HUES48 (cell line): ENCODE measurements around the gene PLCXD3.

Experiments
- H3K27ac ChIP-seq: one replicate; pipeline ENCODE4 v1.7.0; 2013; ENCODE audit warnings: low read depth, low read length, inconsistent platforms
- H3K27me3 ChIP-seq: 2 replicates; pipeline ENCODE4 v1.6.1; 2013; ENCODE audit warnings: mild to moderate bottlenecking, low read length; ENCODE audit not compliant: control insufficient read depth, insufficient read depth
- H3K36me3 ChIP-seq: 2 replicates; pipeline ENCODE4 v1.6.1; 2013; ENCODE audit warnings: low read length; ENCODE audit not compliant: control insufficient read depth, insufficient read depth
- H3K4me1 ChIP-seq: 2 replicates; pipeline ENCODE4 v1.6.1; 2013; ENCODE audit warnings: mild to moderate bottlenecking, low read length; ENCODE audit not compliant: control insufficient read depth, insufficient read depth
- H3K4me3 ChIP-seq: 2 replicates; pipeline ENCODE4 v1.5.1; 2013; ENCODE audit warnings: mild to moderate bottlenecking, low read depth, low read length
- H3K9ac ChIP-seq: 2 replicates; pipeline ENCODE4 v1.6.1; 2013; ENCODE audit warnings: mild to moderate bottlenecking, low read depth, low read length, moderate library complexity
- H3K9me3 ChIP-seq: 2 replicates; pipeline ENCODE4 v1.6.1; 2013; ENCODE audit warnings: low read length; ENCODE audit not compliant: control insufficient read depth, insufficient read depth

Gene PLCXD3

GRCh38 chr5:41522193-41522786, 11.9 kb upstream of the PLCXD3 start:
- H3K4me1 ChIP-seq, result peaks cover 3% of the 10 kb centered on the region; the same call in 1 of the 2 replicates
- no peak overlapping the region for H3K9ac ChIP-seq
- no peak overlapping the region for H3K27ac ChIP-seq
- no peaks in the 10 kb centered on the region for H3K9me3 ChIP-seq
- no peaks in the 10 kb centered on the region for H3K36me3 ChIP-seq
- H3K4me3 ChIP-seq, result no peak overlapping the region
- no peaks in the 10 kb centered on the region for H3K27me3 ChIP-seq

- Histone ChIP-seq H3K9ac (no peak overlapping the region), H3K36me3 (no peaks in the 10 kb centered on the region), H3K9me3 (no peaks in the 10 kb centered on the region), H3K4me1 (peaks cover 3% of the 10 kb centered on the region; the same call in 1 of the 2 replicates), H3K27me3 (no peaks in the 10 kb centered on the region), H3K27ac (no peak overlapping the region), H3K4me3 (no peak overlapping the region)
Measured at GRCh38 chr5:41519801-41520200, 9.4 kb upstream of the PLCXD3 start.

- no peaks in the 10 kb centered on the region for H3K36me3 ChIP-seq
- no peak overlapping the region for H3K4me3 ChIP-seq
- H3K27ac ChIP-seq, result no peak overlapping the region
- H3K9me3 ChIP-seq, result no peaks in the 10 kb centered on the region
- no peak overlapping the region for H3K9ac ChIP-seq
- H3K27me3 ChIP-seq, result no peaks in the 10 kb centered on the region
- H3K4me1 ChIP-seq, result peaks cover 3% of the 10 kb centered on the region; the same call in 1 of the 2 replicates
Measured at GRCh38 chr5:41517909-41518308, 7.5 kb upstream of the PLCXD3 start.

GRCh38 chr5:41511241-41511640, 840 bp upstream of the PLCXD3 start:
- peaks cover 7% of the 10 kb centered on the region; the same call in 1 of the 2 replicates for H3K4me1 ChIP-seq
- H3K27ac ChIP-seq, result no peak overlapping the region
- H3K27me3 ChIP-seq, result peaks cover 45% of the 10 kb centered on the region
- peak overlapping the region; percentile 73 for H3K4me3 ChIP-seq
- no peaks in the 10 kb centered on the region for H3K36me3 ChIP-seq
- H3K9ac ChIP-seq, result no peak overlapping the region
- H3K9me3 ChIP-seq, result no peaks in the 10 kb centered on the region

- Histone ChIP-seq H3K27me3 (peaks cover 45% of the 10 kb centered on the region), H3K4me1 (peaks cover 7% of the 10 kb centered on the region; the same call in 1 of the 2 replicates), H3K36me3 (no peaks in the 10 kb centered on the region), H3K27ac (no peak overlapping the region), H3K4me3 (peak overlapping the region; percentile 73), H3K9me3 (no peaks in the 10 kb centered on the region), H3K9ac (no peak overlapping the region)
Measured at GRCh38 chr5:41509399-41510175, 814 bp downstream of the PLCXD3 start.

GRCh38 chr5:41508696-41509398, 1.6 kb downstream of the PLCXD3 start:
- H3K4me1 ChIP-seq, result peaks cover 7% of the 10 kb centered on the region; the same call in 1 of the 2 replicates
- H3K9me3 ChIP-seq, result no peaks in the 10 kb centered on the region
- peaks cover 45% of the 10 kb centered on the region for H3K27me3 ChIP-seq
- H3K4me3 ChIP-seq, result no peak overlapping the region
- H3K27ac ChIP-seq, result no peak overlapping the region
- no peak overlapping the region for H3K9ac ChIP-seq
- no peaks in the 10 kb centered on the region for H3K36me3 ChIP-seq

- H3K9me3 ChIP-seq, result no peaks in the 10 kb centered on the region
- H3K4me3 ChIP-seq, result no peak overlapping the region
- H3K4me1 ChIP-seq, result peaks cover 7% of the 10 kb centered on the region; the same call in 1 of the 2 replicates
- no peak overlapping the region for H3K9ac ChIP-seq
- no peak overlapping the region for H3K27ac ChIP-seq
- H3K36me3 ChIP-seq, result no peaks in the 10 kb centered on the region
- H3K27me3 ChIP-seq, result peaks cover 45% of the 10 kb centered on the region
Measured at GRCh38 chr5:41508186-41508585, 2.2 kb downstream of the PLCXD3 start.

- Histone ChIP-seq H3K27ac (no peak overlapping the region), H3K4me1 (peaks cover 7% of the 10 kb centered on the region; the same call in 1 of the 2 replicates), H3K27me3 (peaks cover 45% of the 10 kb centered on the region)
Measured at GRCh38 chr5:41507501-41507900, 2.9 kb downstream of the PLCXD3 start.

GRCh38 chr5:41503860-41504259, 6.5 kb downstream of the PLCXD3 start:
- H3K9me3 ChIP-seq, result no peaks in the 10 kb centered on the region
- no peak overlapping the region for H3K4me3 ChIP-seq
- H3K27ac ChIP-seq, result no peak overlapping the region
- H3K36me3 ChIP-seq, result no peaks in the 10 kb centered on the region
- H3K9ac ChIP-seq, result no peak overlapping the region
- H3K4me1 ChIP-seq, result 0 out of 2 replicates have a peak, but pooled peaks cover 1% of the 10 kb centered on the region
- H3K27me3 ChIP-seq, result peaks cover 11% of the 10 kb centered on the region

More at GRCh38 chr5:41507501-41507900, 2.9 kb downstream of the PLCXD3 start:
- no peaks in the 10 kb centered on the region for H3K9me3 ChIP-seq
- H3K4me3 ChIP-seq, result no peak overlapping the region
- H3K9ac ChIP-seq, result no peak overlapping the region
- H3K36me3 ChIP-seq, result no peaks in the 10 kb centered on the region

GRCh38 chr5:41503310-41503709, 7.1 kb downstream of the PLCXD3 start:
- Histone ChIP-seq H3K9me3 (no peaks in the 10 kb centered on the region), H3K9ac (no peak overlapping the region), H3K27ac (no peak overlapping the region), H3K27me3 (peaks cover 5% of the 10 kb centered on the region; the same call in 1 of the 2 replicates), H3K4me1 (0 out of 2 replicates have a peak, but pooled peaks cover 6% of the 10 kb centered on the region), H3K36me3 (no peaks in the 10 kb centered on the region), H3K4me3 (no peak overlapping the region)
